HL-60 (cell line): Measurements from ENCODE around the gene SLC35F3.

Experiments
- DNase-seq, 2 experiments: peaks; one replicate each; pipeline ENCODE4 v3.0.0-alpha.2; 2010 to 2020; ENCODE audit warnings: low read depth in 1 of 2, low spot score in 1 of 2
- H3K27ac ChIP-seq: fragments of 250-450 bp; sonication (Bioruptor Pico); replicated peaks from 2 replicates; pipeline ENCODE4 v1.5.1; 2020; ENCODE audit warnings: mild to moderate bottlenecking, moderate library complexity
- H3K27me3 ChIP-seq: fragments of 250-450 bp; sonication (Bioruptor Pico); 2 replicates; pipeline ENCODE4 v1.5.1; 2021; ENCODE audit warnings: mild to moderate bottlenecking, moderate library complexity; ENCODE audit not compliant: insufficient read depth, poor library complexity, severe bottlenecking
- H3K4me3 ChIP-seq: replicated peaks from 2 replicates; pipeline ENCODE4 v1.5.1; 2011; ENCODE audit warnings: mild to moderate bottlenecking, control low read depth, low read length; ENCODE audit not compliant: insufficient read depth
- GABPA ChIP-seq: IDR thresholded peaks from 2 replicates; pipeline ENCODE4 v1.6.1; 2012; ENCODE audit warnings: low read depth
- POLR2AphosphoS5 ChIP-seq: IDR thresholded peaks from 2 replicates; pipeline ENCODE4 v1.6.1; 2012; ENCODE audit warnings: low read depth
- SPI1 ChIP-seq: IDR thresholded peaks from 2 replicates; pipeline ENCODE4 v1.6.1; 2012; ENCODE audit warnings: low read depth, mild to moderate bottlenecking, borderline replicate concordance
- TF ChIP-seq, protein P1 (sequence below): IDR thresholded peaks from one replicate; pipeline ENCODE4 v1.5.1; 2011; ENCODE audit warnings: low read length, control low read depth, inconsistent platforms; ENCODE audit not compliant: insufficient read depth
- TF ChIP-seq, protein P2 (sequence below): IDR thresholded peaks from 2 replicates; pipeline ENCODE4 v1.6.1; 2012; ENCODE audit warnings: low read depth; ENCODE audit not compliant: insufficient replicate concordance

The SLC35F3 gene

DNA sequence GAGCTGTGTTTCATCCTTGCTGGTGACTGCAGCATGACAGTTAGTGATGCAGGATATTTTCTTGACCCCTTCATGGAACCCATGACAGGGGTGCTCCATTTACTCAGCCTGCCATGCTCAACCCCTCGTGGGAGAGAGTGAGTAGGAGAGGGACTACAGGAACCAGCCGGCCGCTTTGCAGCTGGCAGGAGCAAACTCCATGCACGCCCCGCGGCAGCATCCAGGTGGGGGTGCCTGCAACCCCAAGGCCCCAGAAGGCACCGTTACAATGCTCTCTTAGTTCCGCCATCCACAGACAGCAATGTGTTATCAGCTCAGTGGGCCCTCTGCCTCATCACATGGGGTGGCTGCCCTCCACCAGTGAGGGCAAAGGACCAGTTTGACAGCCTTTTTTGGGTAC lies 135.1 kb downstream of the SLC35F3 start:
- no peak for DNase-seq
- Histone ChIP-seq H3K4me3 (no peak overlapping the region), H3K27me3 (no peaks in the 10 kb centered on the region), H3K27ac (no peak overlapping the region)
- TF ChIP-seq POLR2AphosphoS5 = no peak
- TF ChIP-seq, protein P1, sequence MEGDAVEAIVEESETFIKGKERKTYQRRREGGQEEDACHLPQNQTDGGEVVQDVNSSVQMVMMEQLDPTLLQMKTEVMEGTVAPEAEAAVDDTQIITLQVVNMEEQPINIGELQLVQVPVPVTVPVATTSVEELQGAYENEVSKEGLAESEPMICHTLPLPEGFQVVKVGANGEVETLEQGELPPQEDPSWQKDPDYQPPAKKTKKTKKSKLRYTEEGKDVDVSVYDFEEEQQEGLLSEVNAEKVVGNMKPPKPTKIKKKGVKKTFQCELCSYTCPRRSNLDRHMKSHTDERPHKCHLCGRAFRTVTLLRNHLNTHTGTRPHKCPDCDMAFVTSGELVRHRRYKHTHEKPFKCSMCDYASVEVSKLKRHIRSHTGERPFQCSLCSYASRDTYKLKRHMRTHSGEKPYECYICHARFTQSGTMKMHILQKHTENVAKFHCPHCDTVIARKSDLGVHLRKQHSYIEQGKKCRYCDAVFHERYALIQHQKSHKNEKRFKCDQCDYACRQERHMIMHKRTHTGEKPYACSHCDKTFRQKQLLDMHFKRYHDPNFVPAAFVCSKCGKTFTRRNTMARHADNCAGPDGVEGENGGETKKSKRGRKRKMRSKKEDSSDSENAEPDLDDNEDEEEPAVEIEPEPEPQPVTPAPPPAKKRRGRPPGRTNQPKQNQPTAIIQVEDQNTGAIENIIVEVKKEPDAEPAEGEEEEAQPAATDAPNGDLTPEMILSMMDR = no peak
- no peak for TF ChIP-seq SPI1
- TF ChIP-seq, protein P2, sequence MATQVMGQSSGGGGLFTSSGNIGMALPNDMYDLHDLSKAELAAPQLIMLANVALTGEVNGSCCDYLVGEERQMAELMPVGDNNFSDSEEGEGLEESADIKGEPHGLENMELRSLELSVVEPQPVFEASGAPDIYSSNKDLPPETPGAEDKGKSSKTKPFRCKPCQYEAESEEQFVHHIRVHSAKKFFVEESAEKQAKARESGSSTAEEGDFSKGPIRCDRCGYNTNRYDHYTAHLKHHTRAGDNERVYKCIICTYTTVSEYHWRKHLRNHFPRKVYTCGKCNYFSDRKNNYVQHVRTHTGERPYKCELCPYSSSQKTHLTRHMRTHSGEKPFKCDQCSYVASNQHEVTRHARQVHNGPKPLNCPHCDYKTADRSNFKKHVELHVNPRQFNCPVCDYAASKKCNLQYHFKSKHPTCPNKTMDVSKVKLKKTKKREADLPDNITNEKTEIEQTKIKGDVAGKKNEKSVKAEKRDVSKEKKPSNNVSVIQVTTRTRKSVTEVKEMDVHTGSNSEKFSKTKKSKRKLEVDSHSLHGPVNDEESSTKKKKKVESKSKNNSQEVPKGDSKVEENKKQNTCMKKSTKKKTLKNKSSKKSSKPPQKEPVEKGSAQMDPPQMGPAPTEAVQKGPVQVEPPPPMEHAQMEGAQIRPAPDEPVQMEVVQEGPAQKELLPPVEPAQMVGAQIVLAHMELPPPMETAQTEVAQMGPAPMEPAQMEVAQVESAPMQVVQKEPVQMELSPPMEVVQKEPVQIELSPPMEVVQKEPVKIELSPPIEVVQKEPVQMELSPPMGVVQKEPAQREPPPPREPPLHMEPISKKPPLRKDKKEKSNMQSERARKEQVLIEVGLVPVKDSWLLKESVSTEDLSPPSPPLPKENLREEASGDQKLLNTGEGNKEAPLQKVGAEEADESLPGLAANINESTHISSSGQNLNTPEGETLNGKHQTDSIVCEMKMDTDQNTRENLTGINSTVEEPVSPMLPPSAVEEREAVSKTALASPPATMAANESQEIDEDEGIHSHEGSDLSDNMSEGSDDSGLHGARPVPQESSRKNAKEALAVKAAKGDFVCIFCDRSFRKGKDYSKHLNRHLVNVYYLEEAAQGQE = no peak
- TF ChIP-seq GABPA = no peak

DNA sequence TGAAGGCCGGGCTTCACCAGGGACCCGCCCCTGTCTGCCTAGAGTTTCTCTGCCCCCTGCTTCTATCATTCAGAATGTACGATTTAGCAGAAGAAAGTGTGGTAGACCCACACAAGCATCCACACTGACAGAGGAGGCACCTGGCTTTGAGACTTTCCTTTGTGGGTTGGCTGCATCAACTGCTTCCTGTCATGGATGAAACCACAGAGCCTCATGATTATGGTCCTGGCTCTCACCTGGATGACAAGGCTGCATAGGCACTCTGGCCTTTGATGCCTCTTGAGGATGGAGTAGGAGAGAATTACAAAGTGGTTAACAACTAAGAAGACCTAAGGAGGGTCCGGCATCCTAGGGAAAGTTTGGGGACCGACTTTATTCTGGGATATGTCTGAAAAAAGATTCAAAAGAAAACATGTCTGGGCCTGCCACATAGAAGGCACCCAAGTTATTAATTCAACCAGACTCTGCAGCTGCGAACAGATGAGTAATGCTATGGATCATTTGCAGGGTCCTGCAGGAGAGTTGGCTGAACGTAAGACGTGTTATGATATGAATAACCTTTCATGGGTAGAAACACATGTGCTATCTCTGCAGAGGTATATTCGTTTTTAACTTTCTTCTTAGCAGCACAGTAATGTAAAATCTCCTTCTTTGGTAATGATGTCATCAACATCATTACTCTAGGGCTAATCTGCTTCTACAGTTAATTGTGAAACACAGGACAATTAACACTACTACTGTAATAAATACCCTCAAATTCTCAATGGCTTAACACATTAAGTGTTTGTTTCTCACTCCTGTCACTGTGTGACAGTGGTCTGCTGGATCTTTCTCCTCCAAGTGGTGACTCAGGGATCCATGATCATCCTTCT lies 136.2 kb downstream of the SLC35F3 start:
- H3K27ac ChIP-seq = no peak overlapping the region
- H3K27me3 ChIP-seq = no peaks in the 10 kb centered on the region
- no peak for DNase-seq
- TF ChIP-seq GABPA (no peak), POLR2AphosphoS5 (no peak), SPI1 (no peak)
- TF ChIP-seq, protein P2 = no peak
- TF ChIP-seq, protein P1 = no peak
- no peak overlapping the region for H3K4me3 ChIP-seq

DNA sequence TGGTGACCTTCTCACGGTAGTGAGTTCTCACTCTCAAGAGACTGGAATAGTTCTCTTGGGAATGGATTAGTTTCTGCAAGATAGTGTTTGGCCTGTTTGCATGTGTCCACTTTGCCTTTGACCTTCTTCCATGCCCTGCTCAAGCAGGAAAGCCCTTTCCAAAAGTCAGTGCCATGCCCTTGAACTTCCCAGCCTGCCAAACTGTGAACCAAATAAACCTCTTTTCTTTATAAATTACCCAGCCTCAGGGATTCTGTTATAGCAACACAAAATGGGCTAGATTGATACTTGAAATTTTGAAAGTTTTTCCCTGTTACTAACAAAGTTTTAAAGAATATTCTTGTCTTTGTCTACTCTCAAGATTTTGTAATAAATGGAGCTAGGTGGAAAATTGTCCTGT lies 139.6 kb downstream of the SLC35F3 start:
- no peak for TF ChIP-seq SPI1
- no peak for TF ChIP-seq GABPA
- TF ChIP-seq, protein P1 = no peak
- TF ChIP-seq, protein P2 = no peak
- no peak for TF ChIP-seq POLR2AphosphoS5
- no peak for DNase-seq

More for the DNA sequence above, 139.6 kb downstream of the SLC35F3 start:
- H3K27ac ChIP-seq = no peak overlapping the region
- no peak overlapping the region for H3K4me3 ChIP-seq
- H3K27me3 ChIP-seq = no peaks in the 10 kb centered on the region
